ENCODE data around the gene NRDE2.
"Not testable (repeated sequence)": the region's sequence is repeated elsewhere in the genome, so short reads cannot be mapped to it uniquely, and the experiment has no call there.

Gene NRDE2

GRCh38 chr14:90354551-90355298, 23.0 kb upstream of the NRDE2 start:
- no peak overlapping the region for H3K4me3 Mint-ChIP-seq
- H3K36me3 Mint-ChIP-seq (ENCODE audit: low read depth): no peaks in the 10 kb centered on the region
- no peak overlapping the region for H3K27ac Mint-ChIP-seq

GRCh38 chr14:90349739-90350138, 18.0 kb upstream of the NRDE2 start:
- Mint-ChIP-seq H3K4me3 (no peak overlapping the region), H3K9me3 (no peaks in the 10 kb centered on the region), H3K27ac (no peak overlapping the region), H3K36me3 (ENCODE audit: low read depth) (no peaks in the 10 kb centered on the region), H3K27me3 (ENCODE audit: low read depth) (no peaks in the 10 kb centered on the region), H3K4me1 (ENCODE audit: low read depth) (no peaks in the 10 kb centered on the region)

More at GRCh38 chr14:90354551-90355298, 23.0 kb upstream of the NRDE2 start:
- Mint-ChIP-seq H3K9me3 (no peaks in the 10 kb centered on the region), H3K27me3 (ENCODE audit: low read depth) (peaks cover 7% of the 10 kb centered on the region), H3K4me1 (ENCODE audit: low read depth) (no peaks in the 10 kb centered on the region)

DNA sequence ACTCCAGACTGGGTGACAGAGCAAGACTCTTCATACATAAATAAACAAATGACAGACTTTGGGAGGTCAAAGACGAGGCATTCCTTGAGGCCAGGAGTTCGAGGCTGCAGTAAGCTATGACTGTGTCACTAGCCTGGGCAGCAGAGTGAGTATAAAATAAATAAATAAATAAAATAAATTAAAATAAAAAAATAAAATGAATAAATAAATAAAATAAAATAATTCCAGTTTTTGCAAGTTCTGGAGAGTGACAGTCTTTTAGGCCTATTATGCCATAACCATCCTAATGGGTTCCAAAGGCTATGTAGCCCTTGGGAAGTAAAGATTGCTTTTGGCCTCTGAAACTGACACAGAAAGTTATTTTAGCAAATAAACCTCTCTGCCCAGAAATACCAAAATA, 16.5 kb upstream of the NRDE2 start:
- H3K9me3 Mint-ChIP-seq: no peaks in the 10 kb centered on the region
- no peak overlapping the region for H3K27ac Mint-ChIP-seq
- no peaks in the 10 kb centered on the region for H3K36me3 Mint-ChIP-seq (ENCODE audit: low read depth)
- H3K4me3 Mint-ChIP-seq: no peak overlapping the region
- H3K4me1 Mint-ChIP-seq (ENCODE audit: low read depth): no peaks in the 10 kb centered on the region
- no peaks in the 10 kb centered on the region for H3K27me3 Mint-ChIP-seq (ENCODE audit: low read depth)

- H3K4me3 Mint-ChIP-seq: no peak overlapping the region
- no peaks in the 10 kb centered on the region for H3K36me3 Mint-ChIP-seq (ENCODE audit: low read depth)
- H3K27me3 Mint-ChIP-seq (ENCODE audit: low read depth): no peaks in the 10 kb centered on the region
- no peaks in the 10 kb centered on the region for H3K4me1 Mint-ChIP-seq (ENCODE audit: low read depth)
- no peak overlapping the region for H3K27ac Mint-ChIP-seq
- no peaks in the 10 kb centered on the region for H3K9me3 Mint-ChIP-seq
Observed at GRCh38 chr14:90345239-90345557, 13.5 kb upstream of the NRDE2 start.

- Mint-ChIP-seq H3K4me3 (no peak overlapping the region), H3K4me1 (ENCODE audit: low read depth) (no peaks in the 10 kb centered on the region), H3K27ac (no peak overlapping the region), H3K36me3 (ENCODE audit: low read depth) (no peaks in the 10 kb centered on the region), H3K9me3 (no peaks in the 10 kb centered on the region), H3K27me3 (ENCODE audit: low read depth) (peaks cover 4% of the 10 kb centered on the region)
Observed at GRCh38 chr14:90344331-90345238, 12.8 kb upstream of the NRDE2 start.

GRCh38 chr14:90342327-90342726, 10.6 kb upstream of the NRDE2 start:
- Mint-ChIP-seq H3K36me3 (ENCODE audit: low read depth) (no peaks in the 10 kb centered on the region), H3K9me3 (no peaks in the 10 kb centered on the region)

GRCh38 chr14:90341784-90342183, 10.0 kb upstream of the NRDE2 start:
- H3K4me3 Mint-ChIP-seq: no peak overlapping the region
- no peaks in the 10 kb centered on the region for H3K36me3 Mint-ChIP-seq (ENCODE audit: low read depth)
- H3K27ac Mint-ChIP-seq: no peak overlapping the region
- no peaks in the 10 kb centered on the region for H3K4me1 Mint-ChIP-seq (ENCODE audit: low read depth)
- peaks cover 26% of the 10 kb centered on the region for H3K27me3 Mint-ChIP-seq (ENCODE audit: low read depth)
- no peaks in the 10 kb centered on the region for H3K9me3 Mint-ChIP-seq

More at GRCh38 chr14:90342327-90342726, 10.6 kb upstream of the NRDE2 start:
- Mint-ChIP-seq H3K4me1 (ENCODE audit: low read depth) (no peaks in the 10 kb centered on the region), H3K27ac (no peak overlapping the region), H3K4me3 (no peak overlapping the region), H3K27me3 (ENCODE audit: low read depth) (peaks cover 21% of the 10 kb centered on the region)

- H3K36me3 Mint-ChIP-seq (ENCODE audit: low read depth); H3K4me1 Mint-ChIP-seq (ENCODE audit: low read depth); H3K4me3 Mint-ChIP-seq; H3K9me3 Mint-ChIP-seq; H3K27ac Mint-ChIP-seq: not testable (repeated sequence)
- peaks cover 31% of the 10 kb centered on the region for H3K27me3 Mint-ChIP-seq (ENCODE audit: low read depth)
Observed at GRCh38 chr14:90341232-90341631, 9.5 kb upstream of the NRDE2 start.

GRCh38 chr14:90336985-90337384, 5.2 kb upstream of the NRDE2 start:
- H3K27ac Mint-ChIP-seq: no peak overlapping the region

DNA sequence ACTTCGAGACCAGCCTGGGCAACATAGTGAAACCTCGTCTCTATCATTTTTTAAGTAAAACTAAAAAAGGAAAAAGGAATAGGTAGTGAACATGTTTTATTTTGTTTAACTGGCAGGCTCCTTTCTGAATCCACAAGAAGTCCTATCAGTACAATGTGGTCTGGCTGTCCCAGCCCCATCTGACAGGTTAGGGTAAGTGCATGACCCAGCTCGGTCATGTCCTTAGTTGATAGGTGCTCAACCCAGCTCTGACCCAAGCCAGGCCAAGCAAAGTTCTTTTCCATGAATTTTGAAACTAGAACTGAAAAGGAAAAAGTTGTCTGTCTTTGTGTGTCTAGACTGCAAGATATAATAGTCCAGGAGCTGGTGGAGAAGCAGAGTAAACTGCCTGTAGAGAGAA, 4.7 kb upstream of the NRDE2 start:
- no peak overlapping the region for H3K4me3 Mint-ChIP-seq
- peaks cover 3% of the 10 kb centered on the region for H3K4me1 Mint-ChIP-seq (ENCODE audit: low read depth)
- H3K27me3 Mint-ChIP-seq (ENCODE audit: low read depth): peaks cover 49% of the 10 kb centered on the region
- H3K27ac Mint-ChIP-seq: no peak overlapping the region
- no peaks in the 10 kb centered on the region for H3K36me3 Mint-ChIP-seq (ENCODE audit: low read depth)
- H3K9me3 Mint-ChIP-seq: no peaks in the 10 kb centered on the region

More at GRCh38 chr14:90336985-90337384, 5.2 kb upstream of the NRDE2 start:
- H3K4me1 Mint-ChIP-seq (ENCODE audit: low read depth): peaks cover 3% of the 10 kb centered on the region
- H3K9me3 Mint-ChIP-seq: no peaks in the 10 kb centered on the region
- no peaks in the 10 kb centered on the region for H3K36me3 Mint-ChIP-seq (ENCODE audit: low read depth)
- no peak overlapping the region for H3K4me3 Mint-ChIP-seq
- H3K27me3 Mint-ChIP-seq (ENCODE audit: low read depth): peaks cover 49% of the 10 kb centered on the region

- peaks cover 20% of the 10 kb centered on the region for H3K4me1 Mint-ChIP-seq (ENCODE audit: low read depth)
- H3K27me3 Mint-ChIP-seq (ENCODE audit: low read depth): peaks cover 28% of the 10 kb centered on the region
- peak overlapping the region; percentile 88 for H3K27ac Mint-ChIP-seq
- peak overlapping the region; percentile 94 for H3K4me3 Mint-ChIP-seq
- H3K36me3 Mint-ChIP-seq (ENCODE audit: low read depth): peaks cover 2% of the 10 kb centered on the region
- H3K9me3 Mint-ChIP-seq: no peaks in the 10 kb centered on the region
Observed at GRCh38 chr14:90332271-90332584, 487 bp upstream of the NRDE2 start.

- Mint-ChIP-seq H3K36me3 (ENCODE audit: low read depth) (peaks cover 2% of the 10 kb centered on the region), H3K27me3 (ENCODE audit: low read depth) (peaks cover 13% of the 10 kb centered on the region), H3K27ac (peak overlapping the region; percentile 88), H3K4me3 (peak overlapping the region; percentile 94), H3K9me3 (no peaks in the 10 kb centered on the region), H3K4me1 (ENCODE audit: low read depth) (peaks cover 20% of the 10 kb centered on the region)
Observed at GRCh38 chr14:90330203-90331196, 1.2 kb downstream of the NRDE2 start.

DNA sequence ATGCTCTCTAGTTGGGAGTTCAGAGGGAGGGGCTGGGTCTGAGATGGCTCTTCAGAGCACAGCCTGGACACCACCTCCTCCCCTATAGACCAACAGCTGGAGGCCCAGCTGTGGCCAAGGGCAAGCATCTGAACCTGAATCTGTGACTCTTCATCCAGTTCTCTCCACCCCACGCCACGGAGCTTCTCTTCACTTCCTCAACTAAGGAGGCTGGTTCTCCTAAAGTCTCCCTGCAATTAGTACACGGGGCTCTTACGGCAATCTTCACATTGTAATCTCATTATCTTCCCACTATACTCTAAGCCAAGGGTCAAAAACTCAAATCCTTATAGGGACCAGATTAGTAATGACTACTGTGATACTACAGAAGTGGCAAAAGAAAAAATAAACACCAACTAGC, 9.8 kb downstream of the NRDE2 start:
- H3K9me3 Mint-ChIP-seq: peaks cover 6% of the 10 kb centered on the region

More for the DNA sequence above, 9.8 kb downstream of the NRDE2 start:
- H3K4me1 Mint-ChIP-seq (ENCODE audit: low read depth): peaks cover 10% of the 10 kb centered on the region
- H3K27me3 Mint-ChIP-seq (ENCODE audit: low read depth): no peaks in the 10 kb centered on the region
- H3K27ac Mint-ChIP-seq: no peak overlapping the region
- H3K36me3 Mint-ChIP-seq (ENCODE audit: low read depth): peaks cover 20% of the 10 kb centered on the region
- H3K4me3 Mint-ChIP-seq: no peak overlapping the region
